ENCODE measurements around the gene MLLT3. TPM values are rescaled to one million over a fixed set of nuclear protein-coding genes. Genes with fewer than 3 reads are reported as not detected.

MLLT3 gene
- total RNA-seq, 2 experiments from 2014 or later: 112 TPM

DNA sequence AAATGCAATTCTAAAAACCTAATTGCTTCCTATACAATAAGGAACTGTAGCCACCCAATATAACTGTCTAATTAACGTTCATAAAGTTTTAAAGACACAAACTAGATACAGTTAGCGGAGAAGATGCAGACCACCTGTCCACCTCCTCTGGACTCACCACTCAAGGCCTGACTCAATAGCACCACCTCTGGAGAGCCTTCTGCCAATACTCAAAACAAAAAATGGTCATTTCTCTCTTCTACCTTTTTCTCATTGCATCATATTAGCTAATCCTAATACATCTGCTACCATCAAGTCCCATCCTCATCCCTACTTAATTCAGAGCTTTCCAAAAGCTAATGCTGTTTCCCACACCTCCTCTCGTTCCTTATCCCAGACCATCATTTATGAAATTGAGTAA is 159.9 kb downstream of the MLLT3 start:
- H3K36me3 Mint-ChIP-seq: peaks cover 38% of the 10 kb centered on the region
- H3K4me3 Mint-ChIP-seq: no peak overlapping the region
- POLR2A ChIA-PET: no interaction called here
- no peaks in the 10 kb centered on the region for H3K9me3 Mint-ChIP-seq
- peaks cover 49% of the 10 kb centered on the region for H3K4me1 Mint-ChIP-seq
- no peak for DNase-seq
- no peak for ATAC-seq (ENCODE audit: low read depth)
- H3K27me3 Mint-ChIP-seq: no peaks in the 10 kb centered on the region
- H3K27ac Mint-ChIP-seq: no peak overlapping the region

DNA sequence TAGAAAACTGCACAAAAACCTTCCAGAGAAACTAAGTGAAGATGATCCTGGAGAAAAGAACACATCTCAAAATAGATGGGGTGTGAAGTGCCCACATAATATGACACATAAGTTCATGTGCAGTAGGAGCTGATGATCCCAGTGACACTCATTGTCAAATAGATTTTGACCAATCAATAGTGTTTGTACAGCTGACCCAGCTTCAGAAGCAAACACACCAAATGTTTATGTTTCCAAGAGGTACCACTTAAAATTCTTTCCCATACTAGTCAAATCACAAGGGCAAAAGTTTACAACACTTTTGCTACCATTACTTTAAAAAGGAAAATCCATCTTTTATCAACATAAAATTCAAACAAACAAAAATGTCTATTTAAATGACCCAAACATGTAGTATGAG is 175.0 kb downstream of the MLLT3 start:
- POLR2A ChIA-PET: no interaction called here
- ATAC-seq (ENCODE audit: low read depth) (no peak), DNase-seq (no peak)
- Mint-ChIP-seq H3K27ac (no peak overlapping the region), H3K27me3 (no peaks in the 10 kb centered on the region), H3K36me3 (peaks cover 37% of the 10 kb centered on the region), H3K4me1 (peaks cover 25% of the 10 kb centered on the region), H3K4me3 (no peak overlapping the region), H3K9me3 (peaks cover 2% of the 10 kb centered on the region)

DNA sequence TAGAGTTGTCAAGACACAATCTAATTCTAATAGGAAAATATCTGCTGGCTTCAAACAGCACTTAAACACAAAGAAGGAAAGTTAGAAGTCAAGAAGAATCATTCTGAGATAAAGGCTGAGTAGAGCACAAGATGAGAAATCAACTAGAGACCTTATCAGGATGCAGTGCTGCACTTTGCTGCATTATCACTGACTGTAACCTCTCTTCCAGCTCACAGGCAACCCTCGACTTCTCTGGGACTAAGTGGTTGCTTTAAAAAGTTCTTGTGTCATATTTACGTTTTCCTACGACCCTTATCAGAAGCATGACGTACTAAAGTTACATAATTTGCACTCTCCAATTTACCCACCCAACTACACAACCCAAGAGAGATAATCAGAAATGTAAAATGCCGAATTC is 176.1 kb downstream of the MLLT3 start:
- Mint-ChIP-seq H3K27me3 (no peaks in the 10 kb centered on the region), H3K4me3 (no peak overlapping the region), H3K9me3 (peaks cover 2% of the 10 kb centered on the region), H3K36me3 (peaks cover 29% of the 10 kb centered on the region), H3K4me1 (peaks cover 28% of the 10 kb centered on the region), H3K27ac (no peak overlapping the region)
- POLR2A ChIA-PET: no interaction called here
- DNase-seq (no peak), ATAC-seq (ENCODE audit: low read depth) (no peak)

DNA sequence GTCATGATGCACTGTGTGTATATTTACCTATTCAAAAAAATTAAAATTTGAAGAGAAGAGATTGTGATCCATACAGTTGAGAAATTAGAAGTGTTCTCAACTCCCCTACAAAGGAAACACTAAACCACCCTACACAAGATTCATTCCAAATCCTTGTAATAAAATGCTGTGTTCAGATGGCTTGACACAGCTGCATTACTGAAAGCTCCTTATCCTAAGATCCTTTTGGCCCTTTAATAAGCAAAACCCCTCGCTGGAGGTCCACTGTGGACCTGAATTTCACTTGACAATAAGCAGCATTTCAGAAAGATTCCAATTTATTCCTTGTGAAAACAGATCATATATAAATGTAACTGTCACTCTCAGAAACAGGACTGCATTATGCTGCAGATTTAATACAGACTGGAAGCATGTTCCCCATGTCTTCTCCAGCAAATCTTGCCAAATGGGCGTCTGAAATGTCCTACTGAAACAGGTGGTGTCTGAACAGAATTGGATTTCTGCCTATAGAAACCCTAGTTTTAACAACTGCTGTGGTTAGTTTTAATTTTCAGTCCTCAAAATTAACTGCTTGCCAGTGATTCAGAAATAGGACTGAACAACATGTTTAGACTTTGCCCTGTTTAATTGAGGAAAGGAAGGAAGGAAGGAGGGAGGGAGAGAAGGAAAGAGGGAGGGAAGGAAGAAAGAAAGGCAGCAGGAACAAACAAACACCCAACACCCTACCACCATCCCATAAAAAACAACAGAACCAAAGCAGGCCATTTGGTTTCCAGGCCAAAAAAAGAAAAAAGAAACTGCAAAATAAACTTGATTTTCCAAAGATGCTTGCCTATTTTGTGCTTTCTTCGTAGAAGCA is 179.6 kb downstream of the MLLT3 start:
- H3K36me3 Mint-ChIP-seq: peaks cover 52% of the 10 kb centered on the region
- peak overlapping the region; percentile 19 for H3K27ac Mint-ChIP-seq
- H3K4me3 Mint-ChIP-seq: peak overlapping the region; percentile 30
- H3K27me3 Mint-ChIP-seq: no peaks in the 10 kb centered on the region
- POLR2A ChIA-PET: no interaction called here
- peaks cover 40% of the 10 kb centered on the region for H3K4me1 Mint-ChIP-seq
- ATAC-seq (ENCODE audit: low read depth) (no peak), DNase-seq (no peak)
- H3K9me3 Mint-ChIP-seq: no peaks in the 10 kb centered on the region

DNA sequence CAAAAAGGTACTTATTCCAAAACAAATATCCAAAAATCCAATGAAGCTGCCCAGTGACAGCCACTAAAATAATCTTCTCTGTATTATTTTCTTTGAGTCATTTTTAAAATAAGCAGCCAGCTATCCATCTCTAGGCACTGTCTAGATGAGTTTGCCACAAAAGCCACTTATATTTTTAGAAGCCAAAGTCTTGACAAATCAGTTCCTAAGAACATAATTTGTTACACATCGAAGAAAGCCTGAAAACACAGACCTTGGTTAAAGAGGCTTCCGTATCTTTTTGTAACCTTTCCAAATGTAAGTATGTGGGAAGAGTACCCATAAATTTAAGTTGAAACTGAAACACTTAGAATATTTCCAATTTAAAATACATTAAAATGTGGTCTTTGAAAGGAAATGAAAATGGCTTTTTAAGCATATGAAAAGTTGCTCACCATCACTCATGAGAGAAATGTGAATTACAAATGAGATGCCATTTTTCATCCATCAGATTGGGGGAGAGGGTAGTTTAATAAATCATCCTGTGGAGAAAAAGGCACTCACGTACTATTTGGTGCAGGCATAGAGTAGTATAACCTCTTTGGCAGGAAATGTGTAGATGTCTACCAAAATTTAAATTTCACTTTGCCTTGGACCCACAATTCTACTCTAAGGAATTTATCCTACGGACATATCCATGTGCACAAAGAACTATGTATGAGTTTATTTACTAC is 180.4 kb downstream of the MLLT3 start:
- Mint-ChIP-seq H3K36me3 (peaks cover 53% of the 10 kb centered on the region), H3K4me3 (peak overlapping the region; percentile 21), H3K27me3 (no peaks in the 10 kb centered on the region), H3K27ac (peak overlapping the region; percentile 34), H3K9me3 (no peaks in the 10 kb centered on the region), H3K4me1 (peaks cover 42% of the 10 kb centered on the region)
- DNase-seq: no peak
- POLR2A ChIA-PET: no interaction called here
- peak; percentile 42 for ATAC-seq (ENCODE audit: low read depth)

DNA sequence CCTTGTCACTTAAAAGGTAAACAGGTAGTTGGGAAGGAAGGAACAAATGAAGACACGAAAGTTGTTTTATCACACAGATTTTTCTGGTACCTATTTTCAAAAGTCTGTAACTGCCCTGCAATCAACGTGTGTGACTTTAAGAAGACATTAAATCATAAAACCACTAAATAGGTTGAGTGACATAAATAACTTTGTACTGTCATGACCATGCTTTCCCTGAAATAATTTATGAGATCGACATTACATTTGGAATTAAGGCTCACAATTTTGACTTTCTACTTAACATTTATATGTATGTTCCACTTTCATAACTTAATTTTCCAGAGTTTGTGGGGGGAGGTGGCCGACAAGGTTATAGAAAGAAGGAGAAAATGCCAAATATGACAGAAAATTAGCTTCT is 181.1 kb downstream of the MLLT3 start:
- H3K4me3 Mint-ChIP-seq: peak overlapping the region; percentile 50
- peaks cover 42% of the 10 kb centered on the region for H3K4me1 Mint-ChIP-seq
- DNase-seq: no peak
- H3K27ac Mint-ChIP-seq: no peak overlapping the region
- H3K27me3 Mint-ChIP-seq: no peaks in the 10 kb centered on the region
- no peak for ATAC-seq (ENCODE audit: low read depth)
- H3K36me3 Mint-ChIP-seq: peaks cover 53% of the 10 kb centered on the region
- no peaks in the 10 kb centered on the region for H3K9me3 Mint-ChIP-seq
- POLR2A ChIA-PET: no interaction called here

DNA sequence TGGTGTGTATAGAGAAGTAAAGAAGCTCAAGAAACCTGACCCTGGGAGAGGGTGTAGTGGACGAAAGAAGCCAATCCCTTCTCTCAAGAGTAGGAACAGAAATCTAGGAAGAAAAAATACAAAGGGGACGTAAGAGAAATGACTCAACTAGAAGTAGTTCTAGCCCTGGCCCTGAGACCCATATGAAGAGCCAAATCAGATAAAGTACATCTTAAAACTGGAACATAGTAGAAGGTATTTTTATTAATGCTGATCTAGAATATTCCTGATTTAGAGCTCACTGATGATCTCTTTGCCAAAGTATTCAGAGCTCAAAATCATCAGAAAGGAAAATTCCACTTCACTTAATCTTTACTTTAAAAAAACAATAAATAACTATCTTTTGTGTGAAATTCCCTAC is 184.8 kb downstream of the MLLT3 start:
- Mint-ChIP-seq H3K4me1 (peaks cover 32% of the 10 kb centered on the region), H3K27me3 (no peaks in the 10 kb centered on the region), H3K9me3 (no peaks in the 10 kb centered on the region), H3K4me3 (no peak overlapping the region), H3K27ac (no peak overlapping the region), H3K36me3 (peaks cover 48% of the 10 kb centered on the region)
- POLR2A ChIA-PET: interaction anchor here (1.2 to 1.4 kb wide), 2 partner anchors 29 to 185 kb away, joined by 4 read pairs; partner anchors contain the start of gene MLLT3
- DNase-seq (no peak), ATAC-seq (ENCODE audit: low read depth) (no peak)

DNA sequence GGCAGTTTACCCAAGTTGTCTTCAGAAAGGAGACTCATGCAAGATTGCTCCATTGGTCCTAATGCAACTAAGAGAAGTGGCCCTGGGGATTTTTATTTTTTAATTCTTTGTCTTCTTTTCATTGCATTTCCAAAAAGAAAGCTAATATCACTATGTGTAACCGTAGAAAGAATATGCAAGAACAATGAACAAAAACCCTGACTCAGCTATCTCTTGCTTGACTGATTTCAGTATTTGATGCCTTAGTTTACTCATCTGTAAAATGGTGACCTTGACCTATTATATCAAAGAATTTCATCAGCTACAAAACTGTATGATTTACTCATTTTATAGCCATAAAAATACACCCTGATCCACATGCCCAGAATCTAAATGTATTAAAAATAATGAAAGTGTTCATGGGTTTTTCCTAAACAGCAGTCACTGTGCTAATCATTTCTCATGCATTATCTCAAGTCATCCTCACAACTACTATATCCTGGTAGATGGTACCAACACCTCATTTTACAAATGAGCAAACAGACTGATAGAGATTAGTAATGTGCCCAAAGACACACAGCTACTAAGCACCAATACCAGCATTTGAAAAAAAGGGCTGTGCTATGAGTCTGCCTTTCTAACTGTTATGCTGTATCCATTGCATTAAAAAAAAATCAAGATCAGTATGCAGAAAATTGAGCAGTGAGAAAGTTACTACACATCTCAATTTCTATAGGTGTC is 185.7 kb downstream of the MLLT3 start:
- Mint-ChIP-seq H3K27ac (no peak overlapping the region), H3K27me3 (no peaks in the 10 kb centered on the region), H3K4me3 (no peak overlapping the region), H3K9me3 (no peaks in the 10 kb centered on the region), H3K36me3 (peaks cover 48% of the 10 kb centered on the region), H3K4me1 (peaks cover 24% of the 10 kb centered on the region)
- POLR2A ChIA-PET: no interaction called here
- ATAC-seq (ENCODE audit: low read depth): no peak
- DNase-seq: no peak

DNA sequence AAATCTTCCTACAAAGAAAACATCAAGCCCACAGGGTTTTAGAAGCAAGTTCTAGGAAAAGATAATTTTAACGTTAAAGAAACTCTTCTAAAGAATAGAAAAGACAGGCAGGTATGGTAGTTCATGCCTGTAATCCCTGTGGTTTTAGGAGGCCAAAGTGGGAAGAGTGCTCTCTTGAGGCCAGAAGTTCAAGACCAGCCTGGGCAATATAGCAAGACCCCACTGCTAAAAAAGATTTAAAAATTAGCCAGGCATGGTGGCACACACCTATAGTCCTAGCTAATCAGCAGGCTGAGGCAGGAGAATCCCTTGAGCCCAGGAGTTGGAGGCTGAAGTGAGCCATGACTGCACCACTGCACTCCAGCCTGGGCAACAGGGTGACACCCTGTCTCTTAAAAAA is 193.3 kb downstream of the MLLT3 start:
- Mint-ChIP-seq H3K4me3 (no peak overlapping the region), H3K27ac (no peak overlapping the region), H3K36me3 (peaks cover 21% of the 10 kb centered on the region), H3K4me1 (peaks cover 14% of the 10 kb centered on the region), H3K27me3 (no peaks in the 10 kb centered on the region), H3K9me3 (no peaks in the 10 kb centered on the region)
- POLR2A ChIA-PET: no interaction called here
- DNase-seq (no peak), ATAC-seq (ENCODE audit: low read depth) (no peak)

DNA sequence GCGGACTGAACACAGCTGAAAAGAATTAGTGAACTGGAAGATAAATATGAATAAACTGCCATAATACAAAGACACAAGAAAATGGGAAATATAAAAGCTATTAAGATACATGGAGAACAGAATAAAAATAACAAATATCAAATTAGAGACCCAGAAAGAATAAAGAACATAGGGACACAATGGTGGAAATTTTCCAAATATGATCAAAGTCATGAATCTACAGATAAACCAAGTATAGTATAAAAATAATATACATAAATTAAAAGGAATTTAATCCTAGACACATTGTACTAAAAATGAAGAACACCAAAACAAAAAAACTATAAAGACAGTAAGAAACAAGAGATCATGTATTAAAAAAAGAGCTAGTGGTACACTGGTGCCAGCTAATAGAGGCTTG is 194.9 kb downstream of the MLLT3 start:
- H3K4me1 Mint-ChIP-seq: peaks cover 18% of the 10 kb centered on the region
- no peaks in the 10 kb centered on the region for H3K27me3 Mint-ChIP-seq
- H3K9me3 Mint-ChIP-seq: no peaks in the 10 kb centered on the region
- ATAC-seq (ENCODE audit: low read depth) (no peak), DNase-seq (no peak)
- POLR2A ChIA-PET: no interaction called here
- H3K4me3 Mint-ChIP-seq: no peak overlapping the region
- no peak overlapping the region for H3K27ac Mint-ChIP-seq
- peaks cover 19% of the 10 kb centered on the region for H3K36me3 Mint-ChIP-seq

DNA sequence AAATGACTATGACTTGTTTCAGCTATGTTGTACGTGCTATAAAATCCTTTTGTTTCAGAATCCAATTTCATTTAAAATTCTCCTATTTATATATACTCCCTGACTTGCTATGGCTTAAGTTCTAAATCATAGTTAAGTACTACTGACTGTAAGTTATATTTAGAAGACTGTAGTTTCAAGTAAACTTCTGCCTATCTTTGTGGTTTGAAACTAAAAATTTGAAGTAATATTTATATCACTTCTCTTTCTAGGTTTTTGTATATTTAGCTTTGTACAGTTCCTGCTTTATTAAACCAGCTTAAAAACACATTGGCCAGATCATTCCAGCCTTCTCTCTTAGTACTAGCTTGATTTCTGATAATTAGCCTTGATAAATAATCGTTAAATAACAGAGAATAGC is 196.3 kb downstream of the MLLT3 start:
- ATAC-seq (ENCODE audit: low read depth): no peak
- Mint-ChIP-seq H3K27me3 (no peaks in the 10 kb centered on the region), H3K36me3 (peaks cover 26% of the 10 kb centered on the region), H3K9me3 (no peaks in the 10 kb centered on the region), H3K4me3 (no peak overlapping the region), H3K27ac (no peak overlapping the region), H3K4me1 (peaks cover 20% of the 10 kb centered on the region)
- no peak for DNase-seq
- POLR2A ChIA-PET: interaction anchor here (0.5 kb wide), 1 partner anchor 623 kb away, joined by 3 read pairs; no protein-coding TSS in a partner anchor

DNA sequence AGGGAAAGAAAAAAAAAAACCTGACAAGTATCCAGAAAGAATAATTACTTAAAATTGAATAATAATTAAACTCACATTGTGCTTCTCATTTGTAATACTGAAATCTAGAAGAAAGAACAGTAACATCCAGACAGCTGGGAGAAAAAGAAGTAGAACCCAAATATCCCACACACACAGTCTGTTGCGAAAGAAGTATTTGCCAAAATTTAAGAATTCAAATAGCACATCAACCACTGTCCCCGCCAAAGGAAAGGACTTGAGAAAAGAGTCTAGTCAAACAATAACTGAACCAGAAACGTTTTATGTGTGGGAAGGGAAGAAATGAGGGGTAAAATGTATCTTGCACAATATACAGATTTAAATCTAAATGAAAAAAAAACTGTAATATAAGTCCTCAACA is 202.8 kb downstream of the MLLT3 start:
- POLR2A ChIA-PET: no interaction called here
- Mint-ChIP-seq H3K27me3 (no peaks in the 10 kb centered on the region), H3K27ac (no peak overlapping the region), H3K36me3 (peaks cover 27% of the 10 kb centered on the region), H3K9me3 (no peaks in the 10 kb centered on the region), H3K4me3 (no peak overlapping the region), H3K4me1 (peaks cover 25% of the 10 kb centered on the region)
- ATAC-seq (ENCODE audit: low read depth) (no peak), DNase-seq (no peak)

DNA sequence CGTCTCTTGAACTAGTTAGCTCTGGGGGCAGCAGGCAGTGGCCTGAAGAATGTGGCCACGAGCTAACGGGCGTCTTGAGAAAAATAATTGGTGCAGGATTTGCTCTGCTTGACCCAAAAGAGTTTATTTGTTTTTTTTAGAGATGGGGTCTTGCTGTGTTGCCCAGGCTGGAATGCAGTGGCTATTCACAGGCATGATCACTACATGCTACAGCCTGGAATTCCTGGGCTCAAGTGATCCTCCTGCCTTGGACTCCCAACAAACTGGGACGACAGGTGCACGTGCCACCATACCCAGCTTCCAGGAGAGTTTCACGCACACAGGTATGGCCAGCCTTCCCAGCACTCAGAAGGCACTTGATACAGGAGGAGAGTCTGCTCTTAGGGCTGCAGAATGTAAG is 203.8 kb downstream of the MLLT3 start:
- peaks cover 36% of the 10 kb centered on the region for H3K36me3 Mint-ChIP-seq
- DNase-seq (no peak), ATAC-seq (ENCODE audit: low read depth) (no peak)
- no peak overlapping the region for H3K4me3 Mint-ChIP-seq
- POLR2A ChIA-PET: no interaction called here
- H3K27ac Mint-ChIP-seq: no peak overlapping the region
- H3K9me3 Mint-ChIP-seq: no peaks in the 10 kb centered on the region
- no peaks in the 10 kb centered on the region for H3K27me3 Mint-ChIP-seq
- peaks cover 29% of the 10 kb centered on the region for H3K4me1 Mint-ChIP-seq

All from activated naive CD8-positive, alpha-beta T cell treated with anti-CD3 and anti-CD28 coated beads, Interleukin-2, amount 10 ng/mL, durations not matched to agents 7 days and 5 days (primary cell).